HEK293 (cell line): ENCODE results near the gene KDM4C.

ENCODE experiments used
- CTCF ChIA-PET: fragments of 350-600 bp; formaldehyde crosslinking; extraction: SDS; loops from one replicate; lab custom pipeline; 2021; ENCODE audit warnings: antibody characterized with exemption; lab: Yijun Ruan, JAX
- POLR2A ChIA-PET: fragments of 300-600 bp; formaldehyde crosslinking; extraction: SDS; loops from one replicate; lab custom pipeline; 2020; ENCODE audit warnings: antibody characterized with exemption, inconsistent platforms; lab: Yijun Ruan, JAX
- H3K27ac ChIP-seq: fragments of 200-500 bp; sonication (Bioruptor generic); 2 replicates; pipeline ENCODE4 v1.5.1; 2014; ENCODE audit warnings: low read depth, low read length, control low read depth, inconsistent platforms; ENCODE audit errors: extremely low read depth
- H3K36me3 ChIP-seq, 2 experiments: fragments of 200-500 bp in 1 of 2; sonication (Bioruptor generic) in 1 of 2; 1 replicate in 1 of 2; 2 replicates in 1 of 2; pipeline ENCODE4 v1.5.1; 2014 to 2017; ENCODE audit warnings: inconsistent platforms in 2 of 2, low read length in 2 of 2; ENCODE audit not compliant: control insufficient read depth in 2 of 2, insufficient read depth in 1 of 2
- H3K4me1 ChIP-seq: fragments of 200-500 bp; sonication (Bioruptor generic); 2 replicates; pipeline ENCODE4 v1.5.1; 2014; ENCODE audit warnings: mild to moderate bottlenecking, low read length, inconsistent platforms; ENCODE audit not compliant: control insufficient read depth, insufficient read depth
- H3K4me3 ChIP-seq: 2 replicates; pipeline ENCODE4 v1.5.1; 2011; ENCODE audit warnings: low read depth, mild to moderate bottlenecking, control low read depth, low read length, moderate library complexity
- H3K9me3 ChIP-seq: fragments of 200-500 bp; sonication (Bioruptor generic); 2 replicates; pipeline ENCODE4 v1.5.1; 2014; ENCODE audit warnings: low read depth, low read length, inconsistent platforms; ENCODE audit not compliant: control insufficient read depth, insufficient read depth
- AEBP2 ChIP-seq: fragments of 450-650 bp; formaldehyde crosslinking; IDR thresholded peaks from 2 replicates; pipeline ENCODE4 v1.5.1; 2016; ENCODE audit warnings: missing biosample characterization, missing genetic modification characterization, borderline replicate concordance
- GLIS1 ChIP-seq: fragments of 450-650 bp; formaldehyde crosslinking; IDR thresholded peaks from 2 replicates; pipeline ENCODE4 v1.5.1; 2016; ENCODE audit warnings: missing biosample characterization, missing genetic modification characterization
- HOXD13 ChIP-seq: sonication (generic); formaldehyde crosslinking; IDR thresholded peaks from 2 replicates; pipeline ENCODE4 v1.8.0; 2022; ENCODE audit warnings: missing genetic modification reagents, borderline replicate concordance
- SETDB1 ChIP-seq: IDR thresholded peaks from one replicate; pipeline ENCODE4 v1.6.1; 2017; ENCODE audit warnings: mild to moderate bottlenecking, low read length, moderate library complexity, mixed read lengths; ENCODE audit not compliant: insufficient read length
- TSHZ1 ChIP-seq: fragments of 450-650 bp; formaldehyde crosslinking; IDR thresholded peaks from 2 replicates; pipeline ENCODE4 v1.5.1; 2016; ENCODE audit warnings: missing biosample characterization, missing genetic modification characterization, borderline replicate concordance
- ZBTB10 ChIP-seq: fragments of 450-650 bp; formaldehyde crosslinking; IDR thresholded peaks from 2 replicates; pipeline ENCODE4 v1.5.1; 2016; ENCODE audit warnings: missing biosample characterization, missing genetic modification characterization
- ZBTB21 ChIP-seq: fragments of 450-650 bp; formaldehyde crosslinking; IDR thresholded peaks from 2 replicates; pipeline ENCODE4 v1.5.1; 2017; ENCODE audit warnings: missing biosample characterization, missing genetic modification characterization
- ZFP69B ChIP-seq: fragments of 450-650 bp; formaldehyde crosslinking; IDR thresholded peaks from 2 replicates; pipeline ENCODE4 v1.5.1; 2016; ENCODE audit warnings: missing biosample characterization, missing genetic modification characterization
- ZNF10 ChIP-seq: fragments of 450-650 bp; formaldehyde crosslinking; IDR thresholded peaks from 2 replicates; pipeline ENCODE4 v1.5.1; 2017; ENCODE audit warnings: missing biosample characterization, missing genetic modification characterization
- ZNF146 ChIP-seq: fragments of 450-650 bp; formaldehyde crosslinking; IDR thresholded peaks from 2 replicates; pipeline ENCODE4 v1.5.1; 2016; ENCODE audit warnings: missing biosample characterization, missing genetic modification characterization
- ZNF174 ChIP-seq: fragments of 450-650 bp; formaldehyde crosslinking; IDR thresholded peaks from 2 replicates; pipeline ENCODE4 v1.5.0; 2017; ENCODE audit warnings: missing biosample characterization, mild to moderate bottlenecking, missing genetic modification characterization
- ZNF18 ChIP-seq: fragments of 450-650 bp; formaldehyde crosslinking; IDR thresholded peaks from 2 replicates; pipeline ENCODE4 v1.5.1; 2016; ENCODE audit warnings: missing biosample characterization, missing genetic modification characterization
- ZNF341 ChIP-seq: fragments of 450-650 bp; formaldehyde crosslinking; IDR thresholded peaks from 2 replicates; pipeline ENCODE4; 2016; ENCODE audit warnings: low read depth, missing biosample characterization, missing genetic modification characterization
- ZNF561 ChIP-seq: fragments of 450-650 bp; IDR thresholded peaks from 2 replicates; pipeline ENCODE4 v1.5.1; 2018; ENCODE audit warnings: missing biosample characterization, missing genetic modification characterization, borderline replicate concordance
- ZNF580 ChIP-seq: fragments of 450-650 bp; formaldehyde crosslinking; IDR thresholded peaks from 2 replicates; pipeline ENCODE4 v1.5.1; 2016; ENCODE audit warnings: missing biosample characterization, missing genetic modification characterization
- ZNF623 ChIP-seq: fragments of 450-650 bp; formaldehyde crosslinking; IDR thresholded peaks from 2 replicates; pipeline ENCODE4 v1.5.1; 2016; ENCODE audit warnings: missing biosample characterization, missing genetic modification characterization
- ZNF660 ChIP-seq: fragments of 450-650 bp; IDR thresholded peaks from 2 replicates; pipeline ENCODE4 v1.5.1; 2018; ENCODE audit warnings: missing biosample characterization, mild to moderate bottlenecking, missing genetic modification characterization
- ZNF670 ChIP-seq: fragments of 450-650 bp; formaldehyde crosslinking; IDR thresholded peaks from 2 replicates; pipeline ENCODE4 v1.5.1; 2016; ENCODE audit warnings: missing biosample characterization, missing genetic modification characterization, low read depth
- ZXDB ChIP-seq: fragments of 450-650 bp; formaldehyde crosslinking; IDR thresholded peaks from 2 replicates; pipeline ENCODE4 v1.5.1; 2016; ENCODE audit warnings: missing biosample characterization, missing genetic modification characterization
- TF ChIP-seq, protein P1 (sequence below): fragments of 450-650 bp; IDR thresholded peaks from 2 replicates; pipeline ENCODE4 v1.5.1; 2018; ENCODE audit warnings: missing biosample characterization, mild to moderate bottlenecking, missing genetic modification characterization

The KDM4C gene

GRCh38 chr9:7154003-7154619 is 396.3 kb downstream of the KDM4C start (continued):
- TF ChIP-seq ZXDB, result no peak
- TF ChIP-seq ZNF10 (tag by site-specific recombination), result no peak
- TF ChIP-seq, all 188 proteins: peak for 0

DNA sequence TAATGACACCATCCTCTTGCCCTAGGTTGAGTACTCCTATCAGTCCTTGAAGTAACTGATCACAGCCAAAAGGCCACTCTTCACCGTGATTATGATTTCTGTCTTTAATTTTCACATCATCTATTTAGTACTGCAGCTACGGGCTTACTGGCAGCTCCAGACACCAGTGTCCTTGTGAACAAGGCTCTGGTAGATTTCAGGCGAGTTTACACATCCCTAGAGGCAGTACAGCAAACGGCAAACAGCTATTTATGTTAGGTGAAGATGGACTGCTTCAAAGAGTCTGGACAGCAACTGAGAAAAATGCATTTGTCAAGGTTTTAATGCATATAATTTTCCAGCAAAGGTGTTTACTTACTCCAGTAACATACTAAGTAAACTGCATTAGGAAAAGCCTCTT is 396.9 kb downstream of the KDM4C start:
- POLR2A ChIA-PET, result no interaction called here

DNA sequence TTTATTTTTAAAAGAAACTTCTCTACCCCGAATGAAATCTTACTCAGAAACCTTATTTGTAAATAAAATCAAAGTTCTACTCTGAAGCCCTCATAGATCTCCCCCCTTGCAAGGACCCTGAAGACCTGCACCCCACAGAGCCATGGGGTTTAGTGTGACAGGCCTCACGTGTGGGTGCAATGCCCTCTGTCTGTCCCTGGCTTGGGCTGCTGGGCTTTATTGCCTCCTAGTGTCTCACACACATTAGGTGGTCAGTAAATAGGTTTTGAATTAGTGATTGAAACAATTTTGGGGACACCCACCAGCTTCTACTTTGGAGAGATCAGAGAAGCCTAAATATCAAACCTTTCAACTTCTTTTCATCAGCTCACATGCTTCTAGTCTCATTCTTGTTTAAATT is 403.7 kb downstream of the KDM4C start:
- Histone ChIP-seq H3K4me3 (no peak overlapping the region), H3K36me3 (no peaks in the 10 kb centered on the region), H3K27ac (no peak overlapping the region), H3K4me1 (peaks cover 8% of the 10 kb centered on the region), H3K9me3 (no peaks in the 10 kb centered on the region)
- ChIA-PET POLR2A (no interaction called here), CTCF (no interaction called here)
- no peak for TF ChIP-seq TSHZ1 (tag by site-specific recombination)
- no peak for TF ChIP-seq ZNF670
- no peak for TF ChIP-seq ZNF623
- TF ChIP-seq ZNF561 (tag by site-specific recombination), result no peak
- no peak for TF ChIP-seq ZNF18 (tag by site-specific recombination)
- TF ChIP-seq HOXD13 (CRISPR knock-in tag), result no peak
- TF ChIP-seq AEBP2 (tag by site-specific recombination), result no peak
- TF ChIP-seq ZNF146 (tag by site-specific recombination), result no peak
- no peak for TF ChIP-seq GLIS1
- TF ChIP-seq ZNF341, result no peak

More for the DNA sequence above, 396.9 kb downstream of the KDM4C start:
- CTCF ChIA-PET, result no interaction called here
- H3K4me3 ChIP-seq, result no peak overlapping the region
- no peak overlapping the region for H3K27ac ChIP-seq
- no peak for TF ChIP-seq ZBTB21 (tag by site-specific recombination)
- no peak for TF ChIP-seq ZBTB10 (tag by site-specific recombination)
- TF ChIP-seq ZNF660, result no peak
- TF ChIP-seq HOXD13 (CRISPR knock-in tag), result no peak
- TF ChIP-seq, protein P1, sequence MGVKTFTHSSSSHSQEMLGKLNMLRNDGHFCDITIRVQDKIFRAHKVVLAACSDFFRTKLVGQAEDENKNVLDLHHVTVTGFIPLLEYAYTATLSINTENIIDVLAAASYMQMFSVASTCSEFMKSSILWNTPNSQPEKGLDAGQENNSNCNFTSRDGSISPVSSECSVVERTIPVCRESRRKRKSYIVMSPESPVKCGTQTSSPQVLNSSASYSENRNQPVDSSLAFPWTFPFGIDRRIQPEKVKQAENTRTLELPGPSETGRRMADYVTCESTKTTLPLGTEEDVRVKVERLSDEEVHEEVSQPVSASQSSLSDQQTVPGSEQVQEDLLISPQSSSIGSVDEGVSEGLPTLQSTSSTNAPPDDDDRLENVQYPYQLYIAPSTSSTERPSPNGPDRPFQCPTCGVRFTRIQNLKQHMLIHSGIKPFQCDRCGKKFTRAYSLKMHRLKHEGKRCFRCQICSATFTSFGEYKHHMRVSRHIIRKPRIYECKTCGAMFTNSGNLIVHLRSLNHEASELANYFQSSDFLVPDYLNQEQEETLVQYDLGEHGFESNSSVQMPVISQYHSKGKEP (tag by site-specific recombination), result no peak
- TF ChIP-seq ZFP69B (tag by site-specific recombination), result no peak
- TF ChIP-seq ZNF174 (tag by site-specific recombination), result no peak
- no peak for TF ChIP-seq SETDB1
- no peak for TF ChIP-seq ZNF580 (tag by site-specific recombination)
- H3K4me1 ChIP-seq, result no peaks in the 10 kb centered on the region
- no peaks in the 10 kb centered on the region for H3K36me3 ChIP-seq
- no peaks in the 10 kb centered on the region for H3K9me3 ChIP-seq
